ENCODE measurements around the gene ASTN1. TPM values are rescaled to one million over a fixed set of nuclear protein-coding genes. Genes with fewer than 3 reads are reported as not detected.

The ASTN1 gene
- polyA plus RNA-seq, 1 experiment = 0.09 TPM

DNA sequence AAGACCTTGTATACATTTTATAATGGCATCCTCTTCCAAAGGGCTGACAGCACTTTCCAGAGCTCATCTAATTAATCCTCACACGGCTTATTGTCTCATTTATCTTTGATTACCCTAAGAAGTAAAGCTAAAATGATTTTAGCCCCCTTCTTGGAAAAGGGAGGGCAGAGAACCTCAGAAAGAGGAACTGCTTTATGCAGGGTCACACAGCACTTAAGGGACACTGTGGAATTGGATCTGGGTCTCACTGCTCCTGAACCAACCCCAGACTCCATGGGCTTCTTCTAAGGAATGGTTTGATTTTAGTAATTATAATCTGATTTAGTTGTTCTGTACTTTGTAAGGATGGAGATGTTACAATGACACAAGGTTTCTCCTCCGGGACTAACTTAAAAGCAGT, 9.5 kb upstream of the ASTN1 start:
- Histone ChIP-seq H3K27ac (ENCODE audit: low read depth, low read length) (no peak overlapping the region), H3K4me3 (ENCODE audit: low read depth, low read length) (no peak overlapping the region), H3K27me3 (ENCODE audit: control insufficient read depth, insufficient read depth, low read length) (peaks cover 34% of the 10 kb centered on the region), H3K9me3 (ENCODE audit: control insufficient read depth, insufficient read depth, low read length) (no peaks in the 10 kb centered on the region)
- ChIA-PET POLR2A (no interaction called here), CTCF (interaction anchor here (3.9 kb wide), 1 partner anchor 8 kb away, joined by 20 read pairs; no protein-coding TSS in a partner anchor)
- no peak for DNase-seq (ENCODE audit: low read depth, low spot score)
- TF ChIP-seq, protein P1, sequence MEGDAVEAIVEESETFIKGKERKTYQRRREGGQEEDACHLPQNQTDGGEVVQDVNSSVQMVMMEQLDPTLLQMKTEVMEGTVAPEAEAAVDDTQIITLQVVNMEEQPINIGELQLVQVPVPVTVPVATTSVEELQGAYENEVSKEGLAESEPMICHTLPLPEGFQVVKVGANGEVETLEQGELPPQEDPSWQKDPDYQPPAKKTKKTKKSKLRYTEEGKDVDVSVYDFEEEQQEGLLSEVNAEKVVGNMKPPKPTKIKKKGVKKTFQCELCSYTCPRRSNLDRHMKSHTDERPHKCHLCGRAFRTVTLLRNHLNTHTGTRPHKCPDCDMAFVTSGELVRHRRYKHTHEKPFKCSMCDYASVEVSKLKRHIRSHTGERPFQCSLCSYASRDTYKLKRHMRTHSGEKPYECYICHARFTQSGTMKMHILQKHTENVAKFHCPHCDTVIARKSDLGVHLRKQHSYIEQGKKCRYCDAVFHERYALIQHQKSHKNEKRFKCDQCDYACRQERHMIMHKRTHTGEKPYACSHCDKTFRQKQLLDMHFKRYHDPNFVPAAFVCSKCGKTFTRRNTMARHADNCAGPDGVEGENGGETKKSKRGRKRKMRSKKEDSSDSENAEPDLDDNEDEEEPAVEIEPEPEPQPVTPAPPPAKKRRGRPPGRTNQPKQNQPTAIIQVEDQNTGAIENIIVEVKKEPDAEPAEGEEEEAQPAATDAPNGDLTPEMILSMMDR (IDR thresholded peaks at IDR 0.05; ENCODE audit: low read depth, low read length) = no peak

DNA sequence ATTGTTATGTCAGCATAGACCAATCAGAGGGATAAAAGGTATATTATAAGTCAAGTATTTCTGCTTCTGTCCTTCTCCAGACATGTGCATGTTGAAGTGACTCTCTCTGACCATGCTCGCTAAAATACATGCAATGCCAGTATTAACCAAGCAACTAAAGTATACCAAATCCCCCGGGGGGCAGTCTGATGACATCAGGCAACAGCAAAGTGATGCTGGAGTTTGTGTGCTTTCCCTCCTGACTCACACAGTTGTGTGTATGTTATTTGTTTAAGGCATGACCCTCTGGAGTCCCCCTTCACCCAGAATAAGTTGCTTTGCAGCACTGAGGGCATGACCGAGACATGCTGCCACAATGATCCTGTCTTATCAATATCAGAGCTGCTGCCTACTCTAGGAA, 8.4 kb upstream of the ASTN1 start:
- ChIA-PET POLR2A (no interaction called here), CTCF (interaction anchor here (3.9 kb wide), 1 partner anchor 9 kb away, joined by 20 read pairs; no protein-coding TSS in a partner anchor)
- Histone ChIP-seq H3K27me3 (ENCODE audit: control insufficient read depth, insufficient read depth, low read length) (peaks cover 30% of the 10 kb centered on the region), H3K4me3 (ENCODE audit: low read depth, low read length) (no peak overlapping the region), H3K9me3 (ENCODE audit: control insufficient read depth, insufficient read depth, low read length) (no peaks in the 10 kb centered on the region), H3K27ac (ENCODE audit: low read depth, low read length) (no peak overlapping the region)
- DNase-seq (ENCODE audit: low read depth, low spot score) = no peak
- TF ChIP-seq, protein P1 (IDR thresholded peaks at IDR 0.05; ENCODE audit: low read depth, low read length) = no peak

DNA sequence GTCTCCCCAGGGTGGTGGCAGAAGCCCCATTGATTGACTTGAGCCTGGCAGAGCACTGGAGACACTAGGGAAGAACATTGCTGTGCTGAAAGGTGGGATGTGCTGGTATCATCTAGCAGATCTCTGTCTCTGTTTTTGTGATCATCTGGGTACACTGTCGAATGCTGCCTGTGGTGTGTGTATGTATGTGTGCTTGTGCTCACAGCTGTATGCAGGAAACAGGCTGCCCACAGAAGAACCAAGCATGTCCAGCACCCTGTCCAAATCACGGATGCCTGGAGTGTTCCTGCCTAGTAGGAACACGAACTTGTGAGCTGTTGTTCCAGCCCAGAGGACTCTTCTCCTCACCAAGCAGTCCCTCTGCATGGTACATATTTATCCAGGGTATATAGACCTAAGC, 7.8 kb upstream of the ASTN1 start:
- CTCF ChIA-PET = interaction anchor here (3.9 kb wide), 1 partner anchor 9 kb away, joined by 20 read pairs; no protein-coding TSS in a partner anchor
- no peaks in the 10 kb centered on the region for H3K9me3 ChIP-seq (ENCODE audit: control insufficient read depth, insufficient read depth, low read length)
- H3K4me3 ChIP-seq (ENCODE audit: low read depth, low read length) = no peak overlapping the region
- peaks cover 30% of the 10 kb centered on the region for H3K27me3 ChIP-seq (ENCODE audit: control insufficient read depth, insufficient read depth, low read length)
- POLR2A ChIA-PET = no interaction called here
- DNase-seq (ENCODE audit: low read depth, low spot score) = no peak
- H3K27ac ChIP-seq (ENCODE audit: low read depth, low read length) = no peak overlapping the region
- TF ChIP-seq, protein P1 (IDR thresholded peaks at IDR 0.05; ENCODE audit: low read depth, low read length) = no peak

DNA sequence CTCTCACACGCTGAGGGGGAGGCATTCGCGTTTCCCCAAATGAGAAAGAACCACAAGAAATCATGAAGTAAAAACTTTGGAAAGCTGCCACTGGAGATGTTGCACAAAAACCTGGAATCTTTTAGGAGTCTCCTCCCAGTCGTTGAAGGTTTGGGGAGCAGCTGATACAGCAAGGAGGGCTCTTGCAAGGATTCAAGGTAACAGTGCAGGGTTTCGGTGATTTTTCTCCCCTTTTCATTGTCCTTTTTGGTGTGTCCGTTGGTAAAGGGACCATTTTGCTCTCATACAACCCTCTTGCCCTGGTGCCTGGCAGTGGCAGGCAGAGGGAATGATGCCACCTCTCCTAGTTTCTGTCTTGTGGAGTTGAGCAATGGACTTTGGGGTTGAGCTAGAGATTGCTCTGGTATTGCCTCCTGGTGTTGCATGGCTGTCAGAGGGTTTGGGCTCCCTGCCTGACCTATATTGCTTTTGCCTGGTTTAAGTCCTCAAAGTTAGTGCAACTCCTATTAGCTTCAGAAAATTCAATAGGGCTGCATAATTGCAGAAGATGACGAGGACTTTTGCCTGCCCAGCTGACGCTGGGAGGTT, 7.1 kb upstream of the ASTN1 start:
- Histone ChIP-seq H3K4me3 (ENCODE audit: low read depth, low read length) (no peak overlapping the region), H3K9me3 (ENCODE audit: control insufficient read depth, insufficient read depth, low read length) (no peaks in the 10 kb centered on the region), H3K27me3 (ENCODE audit: control insufficient read depth, insufficient read depth, low read length) (peaks cover 30% of the 10 kb centered on the region), H3K27ac (ENCODE audit: low read depth, low read length) (no peak overlapping the region)
- POLR2A ChIA-PET = no interaction called here
- CTCF ChIA-PET = interaction anchor here (3.9 kb wide), 1 partner anchor 10 kb away, joined by 20 read pairs; no protein-coding TSS in a partner anchor
- TF ChIP-seq, protein P1 (IDR thresholded peaks at IDR 0.05; ENCODE audit: low read depth, low read length) = no peak
- no peak for DNase-seq (ENCODE audit: low read depth, low spot score)

DNA sequence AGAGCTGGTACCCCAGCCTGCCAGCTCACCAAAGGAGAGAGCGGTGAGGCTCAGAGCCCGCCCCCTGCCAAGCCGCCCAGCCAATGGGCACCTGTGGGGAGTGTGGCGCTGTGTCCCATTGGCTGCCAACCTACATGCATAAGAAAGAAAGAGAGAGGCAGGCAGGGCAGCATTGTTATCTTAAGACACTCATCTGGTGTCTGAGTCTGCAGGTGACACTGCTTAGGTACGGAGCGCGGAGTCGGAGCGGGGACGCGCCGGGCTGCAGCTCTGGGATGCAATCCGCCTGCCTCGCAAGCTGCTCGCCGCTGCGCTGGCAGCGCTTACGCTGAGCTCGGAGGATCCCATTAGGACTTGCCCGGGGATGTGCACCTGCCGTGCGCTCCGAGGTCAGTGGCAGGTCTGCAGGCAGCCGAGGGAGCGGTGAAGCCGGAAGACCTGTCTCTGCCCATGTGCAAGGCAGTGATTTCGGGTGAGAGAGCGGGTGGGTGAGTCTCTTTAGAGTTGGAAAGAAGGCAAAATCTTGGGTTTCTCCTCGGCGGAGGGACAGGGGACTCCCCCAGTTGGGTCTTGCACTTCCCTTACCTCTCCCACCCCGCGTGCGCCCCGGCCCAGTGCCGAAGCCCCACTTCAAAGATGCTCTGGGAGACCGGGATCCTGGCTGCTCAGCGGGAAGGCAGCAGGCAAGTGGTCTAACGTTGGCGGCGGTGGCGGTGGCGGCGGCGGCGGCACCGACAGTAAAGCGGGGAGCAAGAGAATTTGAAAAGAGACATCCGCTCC, 6.4 kb upstream of the ASTN1 start, which contains the start of gene BRINP2:
BRINP2 (plus strand) TSS at position 203 of the 780 bp plus-strand sequence. CDS start 58,919 bp downstream, outside the sequence.
- peaks cover 30% of the 10 kb centered on the region for H3K27me3 ChIP-seq (ENCODE audit: control insufficient read depth, insufficient read depth, low read length)
- H3K4me3 ChIP-seq (ENCODE audit: low read depth, low read length) = peak within 1 kb of the TSS; percentile 43
- no peaks in the 10 kb centered on the region for H3K9me3 ChIP-seq (ENCODE audit: control insufficient read depth, insufficient read depth, low read length)
- DNase-seq (ENCODE audit: low read depth, low spot score) = no peak
- CTCF ChIA-PET = interaction anchor here (1.7 to 3.9 kb wide), 2 partner anchors 11 to 273 kb away, joined by 5 to 20 read pairs; no protein-coding TSS in a partner anchor
- TF ChIP-seq, protein P1 (IDR thresholded peaks at IDR 0.05; ENCODE audit: low read depth, low read length) = no peak
- no peak within 1 kb of the TSS for H3K27ac ChIP-seq (ENCODE audit: low read depth, low read length)
- POLR2A ChIA-PET = no interaction called here

Data from AG04450 (cell line).